Retina (tissue), 1 donor: ENCODE results near the gene USP32.
"Not testable (repeated sequence)": the region's sequence is repeated elsewhere in the genome, so short reads cannot be mapped to it uniquely, and the experiment has no call there.

Experiments used
- DNase-seq: peaks from one replicate; pipeline ENCODE4 v3.0.0-alpha.2; 2016

Gene USP32

GRCh38 chr17:60406887-60407286 lies 15.0 kb upstream of the USP32 start:
- no peak for DNase-seq

- DNase-seq = no peak
Observed at GRCh38 chr17:60403962-60404361, 12.0 kb upstream of the USP32 start.

GRCh38 chr17:60403523-60403810 lies 11.5 kb upstream of the USP32 start:
- DNase-seq = no peak

GRCh38 chr17:60401819-60402218 lies 9.9 kb upstream of the USP32 start:
- DNase-seq = no peak

GRCh38 chr17:60398227-60398959 lies 6.5 kb upstream of the USP32 start:
- no peak for DNase-seq

- DNase-seq = no peak
Observed at GRCh38 chr17:60396412-60396811, 4.5 kb upstream of the USP32 start.

- DNase-seq = no peak
Observed at GRCh38 chr17:60395508-60396065, 3.7 kb upstream of the USP32 start.

- peak; percentile 3 for DNase-seq
Observed at GRCh38 chr17:60393840-60394723, 2.1 kb upstream of the USP32 start.

GRCh38 chr17:60392845-60393702 lies 1.1 kb upstream of the USP32 start:
- no peak for DNase-seq

GRCh38 chr17:60391471-60392041 lies 377 bp downstream of the USP32 start:
- DNase-seq = peak; percentile 82

- no peak for DNase-seq
Observed at GRCh38 chr17:60390925-60391470, 935 bp downstream of the USP32 start.

- no peak for DNase-seq
Observed at GRCh38 chr17:60390186-60390585, 1.7 kb downstream of the USP32 start.

GRCh38 chr17:60388742-60389141 lies 3.2 kb downstream of the USP32 start:
- DNase-seq = no peak

- DNase-seq = no peak
Observed at GRCh38 chr17:60387666-60388065, 4.3 kb downstream of the USP32 start.

GRCh38 chr17:60386147-60387058 lies 5.5 kb downstream of the USP32 start:
- no peak for DNase-seq

- DNase-seq = not testable (repeated sequence)
Observed at GRCh38 chr17:60384921-60385320, 7.0 kb downstream of the USP32 start.

- no peak for DNase-seq
Observed at GRCh38 chr17:60383379-60383778, 8.6 kb downstream of the USP32 start.

- no peak for DNase-seq
Observed at GRCh38 chr17:60381958-60382357, 10.0 kb downstream of the USP32 start.

GRCh38 chr17:60379461-60379860 lies 12.5 kb downstream of the USP32 start:
- DNase-seq = not testable (repeated sequence)

- DNase-seq = not testable (repeated sequence)
Observed at GRCh38 chr17:60378187-60378586, 13.7 kb downstream of the USP32 start.

- no peak for DNase-seq
Observed at GRCh38 chr17:60372790-60373483, 19.0 kb downstream of the USP32 start.
